K562 (cell line): ENCODE data around the gene FGD1. TPM values are rescaled to one million over a fixed set of nuclear protein-coding genes. Genes with fewer than 3 reads are reported as not detected.

ENCODE experiments used
- ATAC-seq: fragments of 200-7000 bp; cut with Tn5 transposase; 3 replicates; pipeline ENCODE4 v1.9.1; 2020; ENCODE audit warnings: moderate library complexity
- BruUV-seq: library from RNA; stranded (reverse); fragments of 400-500 nt; replicated peaks from 2 replicates; lab custom pipeline; 2021; lab: Mats Ljungman, UMichigan
- CTCF ChIA-PET: fragments of 300-600 bp; formaldehyde crosslinking; extraction: SDS; loops from one replicate; lab custom pipeline; 2021; ENCODE audit warnings: low intra/inter-chr PET ratio; lab: Yijun Ruan, JAX
- POLR2A ChIA-PET: fragments of 300-600, 350-650 bp; sonication (Branson Sonifier 250); formaldehyde crosslinking; extraction: SDS; loops from one replicate; lab custom pipeline; 2021; ENCODE audit warnings: antibody characterized with exemption, inconsistent platforms; lab: Yijun Ruan, JAX
- DNase-seq, 4 experiments: peaks; one replicate each; pipeline versions ENCODE4 v3.0.0 to v3.0.0-alpha.2; 2011 to 2018; ENCODE audit warnings: low spot score in 3 of 4, mixed read lengths in 3 of 4; ENCODE audit errors: extremely low read depth in 1 of 4
- FAIRE-seq: peaks from 2 replicates; lab custom pipeline; 2011; peaks lifted over from hg19 to GRCh38; lab: Jason Lieb, UNC
- H2AFZ ChIP-seq: 2 replicates; pipeline ENCODE4 v1.6.0; 2011; ENCODE audit warnings: low read depth, low read length, control low read depth, inconsistent platforms
- H3K27ac ChIP-seq: fragments of 200-600 bp; 3 replicates; pipeline ENCODE4 v1.8.0; 2011; ENCODE audit warnings: low read depth, mild to moderate bottlenecking, control low read depth, inconsistent platforms, low read length, moderate library complexity, mixed read lengths; ENCODE audit errors: extremely low read depth
- H3K27me3 ChIP-seq, 2 experiments: fragments of 300-600 bp in 1 of 2; 2 replicates in 1 of 2; 3 replicates in 1 of 2; pipeline versions ENCODE4 v1.6.0 to v1.8.0; 2011; ENCODE audit warnings: inconsistent platforms in 2 of 2, low read length in 2 of 2, mild to moderate bottlenecking in 1 of 2, mixed read lengths in 1 of 2, moderate library complexity in 1 of 2; ENCODE audit not compliant: control insufficient read depth in 2 of 2, insufficient read depth in 2 of 2
- H3K36me3 ChIP-seq: fragments of 300-600 bp; 3 replicates; pipeline ENCODE4 v1.8.0; 2011; ENCODE audit warnings: mild to moderate bottlenecking, low read length, inconsistent platforms; ENCODE audit not compliant: control insufficient read depth, insufficient read depth
- H3K4me1 ChIP-seq, 2 experiments: fragments of 200-600 bp in 1 of 2; replicated peaks in 1 of 2; 2 replicates in 1 of 2; 3 replicates in 1 of 2; pipeline versions ENCODE4 v1.5.1 to v1.8.0; 2011; ENCODE audit warnings: inconsistent platforms in 2 of 2, low read length in 2 of 2, mild to moderate bottlenecking in 1 of 2, mixed read lengths in 1 of 2, moderate library complexity in 1 of 2; ENCODE audit not compliant: control insufficient read depth in 2 of 2, insufficient read depth in 2 of 2
- H3K4me2 ChIP-seq: 2 replicates; pipeline ENCODE4 v1.6.1; 2011; ENCODE audit warnings: low read length, control low read depth, inconsistent platforms, mixed read lengths; ENCODE audit not compliant: insufficient read depth
- H3K4me3 ChIP-seq: fragments of 200-600 bp; sonication (generic), shearing (Covaris generic); 2 replicates; pipeline ENCODE4 v1.5.1; 2016; ENCODE audit warnings: control low read depth, inconsistent platforms
- H3K79me2 ChIP-seq: fragments of 200-600 bp; 3 replicates; pipeline ENCODE4 v1.8.0; 2011; ENCODE audit warnings: low read length, inconsistent platforms; ENCODE audit not compliant: control insufficient read depth, insufficient read depth
- H3K9ac ChIP-seq, 2 experiments: 2 replicates each; pipeline versions ENCODE4 v1.6.0 to v1.6.1; 2011; ENCODE audit warnings: low read depth in 2 of 2, low read length in 2 of 2, control low read depth in 1 of 2, inconsistent platforms in 1 of 2, mild to moderate bottlenecking in 1 of 2, mixed read lengths in 1 of 2; ENCODE audit not compliant: insufficient read depth in 1 of 2
- H3K9me1 ChIP-seq: one replicate; pipeline ENCODE4 v1.6.0; 2011; ENCODE audit warnings: inconsistent platforms, mild to moderate bottlenecking, low read length, moderate library complexity; ENCODE audit not compliant: control insufficient read depth, insufficient read depth
- H3K9me3 ChIP-seq: replicated peaks from 2 replicates; pipeline ENCODE4 v1.5.1; 2011; ENCODE audit warnings: low read depth, low read length, inconsistent platforms; ENCODE audit not compliant: control insufficient read depth, insufficient read depth
- H4K20me1 ChIP-seq: replicated peaks from 2 replicates; pipeline ENCODE4 v1.6.1; 2011; ENCODE audit warnings: low read length, inconsistent platforms, mixed read lengths; ENCODE audit not compliant: control insufficient read depth, insufficient read depth
- ASH1L ChIP-seq: fragments of 450-650 bp; IDR thresholded peaks from 2 replicates; pipeline ENCODE4 v1.6.1; 2018; ENCODE audit warnings: borderline replicate concordance, mild to moderate bottlenecking, low read depth; ENCODE audit not compliant: partially characterized antibody
- WGBS: fragments of 100-300 bp; shearing (Covaris generic); methylation state at CpG from one replicate; pipeline ENCODE4 v1.1.6; 2016; ENCODE audit warnings: low coverage, mixed read lengths; ENCODE audit not compliant: insufficient coverage; ENCODE audit errors: missing lambda C conversion rate; 5-methylcytosine and 5-hydroxymethylcytosine counted together
- in situ Hi-C: fragments of 300-500 bp; cut with MboI; formaldehyde crosslinking; loops from 4 replicates; pipeline ENCODE4 v1.15.0; 2018; ENCODE audit warnings: inconsistent platforms, mixed read lengths
- intact Hi-C: fragments of 100-400 bp; cut with micrococcal nuclease; formaldehyde crosslinking; loops from 2 replicates; pipeline ENCODE4 v1.14.2; 2022
- polyA plus RNA-seq, 8 experiments: library from polyadenylated mRNA; depleted of rRNA in 4 of 8; stranded (reverse) in 5 of 8; unstranded in 3 of 8; fragments of >200 nt; fragmentation: Nextera tagmentation in 2 of 8; fragmentation: Illumina TruSeq in 1 of 8; extraction: Ambion mirVana in 2 of 8; extraction: Trizol in 1 of 8; gene quantifications; 2 replicates each; pipeline versions ENCODE4 v1.2.1 to v1.2.3, GENCODE V29; 2011 to 2014; ENCODE audit warnings: inconsistent platforms in 1 of 8, missing spikeins in 1 of 8
- total RNA-seq, 7 experiments: library from RNA; depleted of rRNA in 6 of 7; stranded (reverse); fragments of >200 nt in 6 of 7; fragmentation: Illumina TruSeq in 2 of 7; extraction: Trizol in 2 of 7; gene quantifications; 2 replicates each; pipeline versions ENCODE4 v1.2.1 to v1.2.3, GENCODE V29; 2011 to 2021; ENCODE audit warnings: low replicate concordance in 1 of 7
- TF ChIP-seq, protein P1 (sequence below): fragments of 450-650 bp; IDR thresholded peaks from 2 replicates; pipeline ENCODE4 v1.6.1; 2018; ENCODE audit not compliant: partially characterized antibody

FGD1 gene
- total and polyA plus RNA-seq, 9 of the 15 experiments (the other 6 are each of a cell fraction or from before 2014, with no cell fraction given) = 0.01 to 0.09 (median 0.04) TPM; not detected in 2

DNA sequence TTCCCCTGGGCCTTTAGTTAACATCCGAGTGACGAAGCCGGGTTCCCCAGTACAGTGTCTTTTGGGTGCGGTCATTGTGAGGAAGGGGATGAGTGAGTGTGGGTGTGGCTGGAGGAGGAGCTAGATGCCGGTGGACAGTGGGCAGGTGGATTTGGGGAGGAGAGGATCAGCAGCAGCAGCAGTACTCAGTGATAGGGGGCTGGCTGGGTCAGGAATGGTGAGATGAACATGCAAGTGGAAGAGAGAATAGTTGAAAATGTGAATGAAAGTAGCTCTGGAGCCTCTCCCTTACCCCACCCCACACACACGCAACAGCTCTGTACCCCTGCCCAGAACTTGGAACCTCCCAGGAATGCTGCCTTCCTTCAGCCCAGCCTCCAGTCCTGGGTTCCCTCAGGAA lies 51.3 kb downstream of the FGD1 start:
- Histone ChIP-seq H2AFZ (no peak overlapping the region), H3K9me3 (no peaks in the 10 kb centered on the region), H3K4me1 (peaks cover 0 to 8% of the 10 kb centered on the region in 2 experiments; a peak in 2 of 5 replicates), H3K79me2 (peaks cover 31% of the 10 kb centered on the region), H3K36me3 (peaks cover 37% of the 10 kb centered on the region; the same call in 2 of the 3 replicates), H4K20me1 (peaks cover 9% of the 10 kb centered on the region), H3K9ac (no peak overlapping the region), H3K4me3 (no peak overlapping the region), H3K27ac (no peak overlapping the region), H3K9me1 (no peaks in the 10 kb centered on the region), H3K4me2 (no peak overlapping the region), H3K27me3 (no peaks in the 10 kb centered on the region)
- intact Hi-C loops (no loop called here), in situ Hi-C loops (no loop called here)
- 90% methylated on average over 2 of the region's 6 CpGs for WGBS
- TF ChIP-seq ASH1L = no peak
- TF ChIP-seq, protein P1, sequence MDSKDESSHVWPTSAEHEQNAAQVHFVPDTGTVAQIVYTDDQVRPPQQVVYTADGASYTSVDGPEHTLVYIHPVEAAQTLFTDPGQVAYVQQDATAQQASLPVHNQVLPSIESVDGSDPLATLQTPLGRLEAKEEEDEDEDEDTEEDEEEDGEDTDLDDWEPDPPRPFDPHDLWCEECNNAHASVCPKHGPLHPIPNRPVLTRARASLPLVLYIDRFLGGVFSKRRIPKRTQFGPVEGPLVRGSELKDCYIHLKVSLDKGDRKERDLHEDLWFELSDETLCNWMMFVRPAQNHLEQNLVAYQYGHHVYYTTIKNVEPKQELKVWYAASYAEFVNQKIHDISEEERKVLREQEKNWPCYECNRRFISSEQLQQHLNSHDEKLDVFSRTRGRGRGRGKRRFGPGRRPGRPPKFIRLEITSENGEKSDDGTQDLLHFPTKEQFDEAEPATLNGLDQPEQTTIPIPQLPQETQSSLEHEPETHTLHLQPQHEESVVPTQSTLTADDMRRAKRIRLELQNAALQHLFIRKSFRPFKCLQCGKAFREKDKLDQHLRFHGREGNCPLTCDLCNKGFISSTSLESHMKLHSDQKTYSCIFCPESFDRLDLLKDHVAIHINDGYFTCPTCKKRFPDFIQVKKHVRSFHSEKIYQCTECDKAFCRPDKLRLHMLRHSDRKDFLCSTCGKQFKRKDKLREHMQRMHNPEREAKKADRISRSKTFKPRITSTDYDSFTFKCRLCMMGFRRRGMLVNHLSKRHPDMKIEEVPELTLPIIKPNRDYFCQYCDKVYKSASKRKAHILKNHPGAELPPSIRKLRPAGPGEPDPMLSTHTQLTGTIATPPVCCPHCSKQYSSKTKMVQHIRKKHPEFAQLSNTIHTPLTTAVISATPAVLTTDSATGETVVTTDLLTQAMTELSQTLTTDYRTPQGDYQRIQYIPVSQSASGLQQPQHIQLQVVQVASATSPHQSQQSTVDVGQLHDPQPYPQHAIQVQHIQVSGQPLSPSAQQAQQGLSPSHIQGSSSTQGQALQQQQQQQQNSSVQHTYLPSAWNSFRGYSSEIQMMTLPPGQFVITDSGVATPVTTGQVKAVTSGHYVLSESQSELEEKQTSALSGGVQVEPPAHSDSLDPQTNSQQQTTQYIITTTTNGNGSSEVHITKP = peak; percentile 89
- ATAC-seq (no peak), FAIRE-seq (no peak), DNase-seq (no peak)
- ChIA-PET POLR2A (interaction anchor here (0.6 kb wide), 1 partner anchor 18 kb away, joined by 3 read pairs; no protein-coding TSS in a partner anchor), CTCF (no interaction called here)
- TSS peak; percentile 43 for BruUV-seq
